GM19455 (cell line): ENCODE data around the gene SPATA31C1.
"Not testable (repeated sequence)": the region's sequence is repeated elsewhere in the genome, so short reads cannot be mapped to it uniquely, and the experiment has no call there.

Experiments used
- ATAC-seq: cut with Tn5 transposase; IDR thresholded peaks from one replicate; pipeline ENCODE4 v1.9.1; 2021; ENCODE audit not compliant: unreplicated experiment

SPATA31C1 gene

DNA sequence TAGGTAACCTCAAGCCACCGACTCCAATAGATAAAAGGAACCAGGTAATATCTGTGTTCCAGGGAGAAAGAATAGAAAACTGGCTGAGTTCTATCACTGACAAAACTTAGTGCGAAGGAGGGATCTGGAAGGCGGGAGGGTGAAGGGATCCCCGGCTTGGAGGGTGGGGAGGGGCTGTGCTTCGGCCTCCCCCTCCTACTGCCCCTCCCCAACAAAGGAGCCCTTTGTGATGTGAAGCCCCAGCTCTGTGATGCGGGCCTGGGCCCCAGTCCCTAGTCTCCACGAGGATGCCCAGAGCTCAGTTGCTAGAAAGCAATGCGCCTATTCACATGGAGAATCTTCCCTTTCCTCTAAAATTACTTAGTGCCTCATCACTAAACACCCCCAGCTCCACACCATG, at the start of gene SPATA31C1:
Gene SPATA31C1, plus strand, starts transcription at position 301 of the 400 bp plus-strand sequence.
- ATAC-seq, result not testable (repeated sequence)

DNA sequence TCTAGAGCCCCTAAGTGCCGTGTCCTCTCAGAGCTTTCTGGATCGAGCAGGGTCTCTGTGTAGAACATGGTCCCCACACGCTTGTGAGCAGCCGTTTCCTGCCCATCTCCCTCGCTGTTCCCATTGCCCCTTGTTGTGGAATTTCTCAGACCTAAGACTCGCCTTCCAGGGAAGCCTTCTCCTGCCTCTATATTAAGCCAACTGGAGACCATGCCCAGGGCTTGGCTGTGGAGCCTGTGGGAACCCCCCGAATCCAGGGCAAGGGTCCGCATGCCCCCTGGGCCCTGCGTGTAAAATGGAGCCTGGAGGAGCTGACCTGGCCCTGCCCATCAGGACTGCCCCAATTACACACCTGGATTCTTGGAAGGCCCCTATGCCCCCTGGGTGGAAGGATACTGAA, 49.6 kb upstream of the SPATA31C1 start:
- no peak for ATAC-seq

- ATAC-seq, result no peak
Observed at GRCh38 chr9:87868635-87869034, 49.1 kb upstream of the SPATA31C1 start.

DNA sequence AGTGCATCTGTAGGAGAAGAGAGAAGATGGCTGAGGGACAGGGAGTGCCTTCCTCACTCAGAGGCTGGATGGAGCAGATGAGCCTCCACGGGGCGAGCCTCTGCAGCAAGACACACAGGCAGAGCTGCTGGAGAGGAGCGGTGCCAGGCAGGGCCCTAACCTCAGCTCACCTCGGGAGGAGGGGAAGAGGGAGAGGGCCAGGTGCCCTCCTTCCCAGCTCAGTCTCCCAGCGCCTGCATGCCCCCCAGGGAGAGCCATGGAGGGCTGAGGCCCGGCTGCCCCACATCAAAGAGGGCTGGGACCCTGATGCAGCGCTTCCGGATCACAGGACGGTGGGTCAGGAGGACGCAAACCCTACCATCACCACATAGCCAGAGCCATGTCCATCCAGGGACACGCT, 48.7 kb upstream of the SPATA31C1 start:
- no peak for ATAC-seq

- ATAC-seq, result no peak
Observed at GRCh38 chr9:87871425-87872078, 46.2 kb upstream of the SPATA31C1 start.

DNA sequence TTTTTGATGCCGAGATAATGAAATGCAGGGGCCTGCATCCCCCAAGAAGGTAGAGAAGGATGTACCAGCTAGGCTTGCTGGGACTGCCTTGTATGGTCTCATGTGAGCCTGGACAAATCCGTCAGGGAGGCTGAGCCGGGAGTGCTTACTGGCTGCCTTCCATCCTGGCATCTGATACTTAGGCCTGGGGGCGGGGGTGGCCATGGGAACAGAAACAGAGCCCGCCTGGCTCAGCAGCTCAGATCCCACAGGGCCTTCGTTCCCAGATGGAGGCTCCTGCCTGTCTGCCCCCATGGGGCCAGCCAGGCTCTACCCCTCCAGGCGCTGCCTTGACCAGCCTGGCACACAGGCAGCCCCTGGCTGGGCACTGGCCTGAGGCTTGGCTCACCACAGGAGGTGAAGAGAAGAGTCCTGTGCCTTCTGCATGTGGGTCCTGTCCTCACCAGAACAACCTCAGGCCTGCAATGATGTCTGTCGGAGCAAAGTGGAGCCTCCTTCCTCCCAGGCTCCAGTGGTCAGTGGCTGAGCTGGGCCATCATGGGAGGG, 45.6 kb upstream of the SPATA31C1 start:
- no peak for ATAC-seq

GRCh38 chr9:87873607-87874303, 44.0 kb upstream of the SPATA31C1 start:
- ATAC-seq, result no peak

GRCh38 chr9:87874304-87874623, 43.5 kb upstream of the SPATA31C1 start:
- no peak for ATAC-seq

DNA sequence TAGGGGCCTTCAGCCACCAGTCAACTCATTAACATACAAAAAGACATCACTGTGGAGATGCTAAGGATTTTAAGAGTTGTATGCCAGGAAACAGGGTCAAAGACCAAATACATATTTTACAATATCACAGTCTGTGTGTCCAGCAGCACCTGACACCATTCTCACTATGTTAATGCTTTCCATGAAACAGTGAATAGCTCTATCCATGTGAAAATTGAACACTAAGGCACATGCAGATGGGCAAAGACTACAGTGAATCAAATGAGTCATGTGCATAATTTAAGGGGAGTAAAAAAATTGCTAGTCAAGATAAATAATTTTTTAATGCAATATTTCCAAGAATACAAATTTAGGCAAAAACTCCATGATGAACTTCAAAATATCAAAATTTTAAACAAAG, 42.7 kb upstream of the SPATA31C1 start:
- ATAC-seq, result no peak

GRCh38 chr9:87875831-87876545, 41.8 kb upstream of the SPATA31C1 start:
- ATAC-seq, result no peak

DNA sequence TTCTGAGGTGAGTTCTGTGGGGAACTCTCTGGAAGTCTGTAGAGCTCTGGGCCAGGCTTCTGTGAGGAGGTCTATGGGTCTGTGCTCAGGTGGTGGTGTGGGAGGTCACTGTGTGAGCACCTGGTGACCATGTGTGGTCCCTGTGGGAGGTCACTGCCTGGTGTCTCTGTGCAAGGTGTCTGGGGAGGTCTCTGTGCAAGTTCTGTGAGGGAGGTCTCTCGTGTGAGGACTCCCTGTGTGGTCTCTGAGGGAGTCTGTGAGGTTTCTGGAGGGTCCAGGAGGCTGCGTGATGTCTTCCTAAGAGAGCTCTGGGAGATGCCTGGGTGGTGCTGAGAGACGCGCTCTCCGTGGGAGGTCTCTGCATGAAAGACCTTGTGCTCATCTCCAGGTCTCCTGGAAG, 41.1 kb upstream of the SPATA31C1 start:
- ATAC-seq, result no peak

GRCh38 chr9:87878989-87879511, 38.7 kb upstream of the SPATA31C1 start:
- ATAC-seq, result no peak

GRCh38 chr9:87880116-87880515, 37.6 kb upstream of the SPATA31C1 start:
- ATAC-seq, result no peak

DNA sequence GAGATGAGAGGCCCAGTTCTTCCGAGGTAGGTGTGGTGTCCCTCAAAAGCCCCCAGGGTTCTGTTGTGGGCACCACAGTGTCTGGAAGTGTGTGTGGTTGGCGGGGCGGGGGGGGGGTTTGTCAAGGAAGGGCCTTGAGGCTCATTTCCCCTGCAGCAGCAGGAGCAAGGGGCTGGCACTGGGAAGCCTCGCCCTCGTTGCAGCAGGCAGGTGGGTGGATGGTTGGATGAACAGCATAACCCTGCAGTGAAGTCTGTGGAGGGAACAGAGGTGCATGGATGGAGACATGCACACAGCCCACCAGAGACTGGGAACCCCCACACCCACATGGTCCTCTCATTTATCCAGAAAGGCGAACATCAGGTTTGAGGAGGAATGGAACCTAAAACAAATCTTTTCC, 37.1 kb upstream of the SPATA31C1 start:
- no peak for ATAC-seq

DNA sequence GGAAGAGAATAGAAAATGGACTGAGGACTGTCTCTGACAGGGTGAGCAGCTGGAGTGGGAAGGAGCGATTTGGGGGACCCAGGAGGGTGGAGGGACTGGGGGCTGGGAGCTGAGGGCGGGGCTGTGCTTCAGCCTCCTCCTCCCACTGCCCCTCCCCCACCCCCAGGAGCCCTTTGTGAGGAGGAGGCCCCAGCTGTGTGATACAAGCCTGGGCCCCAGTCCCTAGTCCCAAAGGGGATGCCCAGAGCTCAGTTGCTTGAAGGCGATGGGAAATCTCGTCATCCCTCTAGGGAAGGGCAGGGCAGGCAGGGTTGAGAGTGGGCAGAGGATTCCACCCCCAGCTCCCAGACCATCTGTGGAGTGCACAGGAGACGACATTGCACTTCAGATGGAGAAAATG, 35.1 kb upstream of the SPATA31C1 start, which contains the start of gene SPATA31E1:
Gene SPATA31E1, plus strand, starts transcription at position 251 of the 400 bp plus-strand sequence. Its CDS starts 15 bp downstream, at position 266.
- no peak for ATAC-seq

GRCh38 chr9:87883274-87883673, 34.5 kb upstream of the SPATA31C1 start:
- ATAC-seq, result no peak

- ATAC-seq, result no peak
Observed at GRCh38 chr9:87883990-87884389, 33.8 kb upstream of the SPATA31C1 start.

DNA sequence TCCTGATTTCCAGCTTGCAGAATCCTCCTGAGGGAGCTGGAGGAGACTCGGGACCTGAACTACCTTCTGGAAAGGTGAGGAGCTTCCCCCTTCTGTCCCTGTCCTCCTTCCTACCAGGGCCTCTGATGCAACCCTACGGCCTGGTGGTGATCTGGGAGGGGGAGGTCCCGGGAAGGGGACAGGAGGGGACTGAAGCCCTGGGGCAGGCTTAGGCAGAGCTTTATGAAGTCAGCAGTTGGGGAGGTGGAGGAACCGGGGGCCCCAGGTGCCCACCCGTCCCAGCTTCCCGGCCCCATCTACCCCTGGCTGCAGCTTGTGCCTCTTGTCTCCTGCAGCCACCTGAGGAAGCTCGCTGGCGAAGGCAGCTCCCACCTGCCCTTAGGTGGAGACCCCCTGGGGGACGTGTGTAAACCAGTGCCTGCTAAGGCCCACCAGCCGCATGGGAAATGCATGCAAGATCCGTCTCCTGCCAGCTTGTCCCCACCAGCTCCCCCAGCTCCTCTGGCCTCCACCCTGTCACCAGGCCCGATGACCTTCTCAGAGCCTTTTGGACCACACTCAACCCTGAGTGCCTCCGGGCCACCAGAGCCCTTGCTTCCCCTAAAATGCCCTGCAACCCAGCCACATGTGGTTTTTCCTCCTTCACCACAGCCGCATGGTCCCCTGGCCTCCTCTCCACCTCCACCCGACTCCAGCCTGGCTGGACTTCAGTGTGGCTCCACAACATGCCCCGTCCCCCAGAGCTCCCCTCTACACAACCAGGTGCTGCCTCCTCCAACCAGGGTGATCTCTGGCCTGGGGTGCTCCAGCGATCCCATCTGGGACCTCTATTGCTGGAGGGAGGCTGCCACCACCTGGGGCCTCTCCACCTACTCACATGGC, 32.9 kb upstream of the SPATA31C1 start:
- ATAC-seq, result no peak

DNA sequence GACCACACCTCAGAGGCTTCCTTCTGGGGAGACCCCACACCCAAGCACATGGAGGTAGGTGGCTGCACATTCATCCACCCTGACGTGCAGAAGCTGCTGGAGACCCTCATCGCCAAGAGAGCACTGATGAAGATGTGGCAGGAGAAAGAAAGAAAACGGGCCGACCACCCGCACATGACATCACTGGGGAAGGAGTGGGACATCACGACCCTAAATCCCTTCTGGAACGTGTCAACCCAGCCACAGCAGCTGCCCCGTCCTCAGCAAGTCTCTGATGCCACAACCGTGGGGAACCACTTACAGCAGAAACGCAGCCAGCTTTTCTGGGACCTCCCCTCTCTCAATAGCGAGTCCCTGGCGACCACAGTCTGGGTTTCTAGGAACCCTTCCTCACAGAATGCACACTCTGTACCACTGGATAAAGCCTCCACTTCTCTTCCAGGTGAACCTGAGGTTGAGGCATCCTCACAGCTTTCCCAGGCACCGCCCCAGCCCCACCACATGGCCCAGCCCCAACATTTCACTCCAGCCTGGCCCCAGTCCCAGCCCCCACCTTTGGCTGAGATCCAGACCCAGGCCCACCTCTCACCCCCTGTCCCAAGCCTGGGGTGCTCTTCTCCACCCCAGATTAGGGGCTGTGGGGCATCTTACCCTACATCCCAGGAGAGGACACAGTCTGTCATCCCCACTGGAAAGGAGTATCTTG, 32.1 kb upstream of the SPATA31C1 start:
- no peak for ATAC-seq
